GM19023 (cell line): Measurements from ENCODE around the gene ANKFY1.
"Not testable (repeated sequence)": the region's sequence is repeated elsewhere in the genome, so short reads cannot be mapped to it uniquely, and the experiment has no call there.

ENCODE experiments used
- ATAC-seq: cut with Tn5 transposase; IDR thresholded peaks from one replicate; pipeline ENCODE4 v1.9.1; 2021; ENCODE audit warnings: mild to moderate bottlenecking, moderate library complexity; ENCODE audit not compliant: unreplicated experiment

The ANKFY1 gene

GRCh38 chr17:4157618-4158333 lies 106.0 kb downstream of the ANKFY1 start:
- ATAC-seq = no peak

- ATAC-seq = no peak
These were observed 106.9 kb downstream of the ANKFY1 start for GRCh38 chr17:4156750-4157381.

- ATAC-seq = no peak
These were observed 107.7 kb downstream of the ANKFY1 start for GRCh38 chr17:4155980-4156620.

- no peak for ATAC-seq
These were observed 109.6 kb downstream of the ANKFY1 start for GRCh38 chr17:4154201-4154600.

GRCh38 chr17:4152471-4152870 lies 111.3 kb downstream of the ANKFY1 start:
- no peak for ATAC-seq

GRCh38 chr17:4150096-4150495 lies 113.7 kb downstream of the ANKFY1 start:
- no peak for ATAC-seq

GRCh38 chr17:4148611-4149308 lies 115.0 kb downstream of the ANKFY1 start:
- ATAC-seq = no peak

GRCh38 chr17:4147751-4148310 lies 115.9 kb downstream of the ANKFY1 start:
- no peak for ATAC-seq

- no peak for ATAC-seq
These were observed 117.1 kb downstream of the ANKFY1 start for GRCh38 chr17:4146641-4147040.

- ATAC-seq = no peak
These were observed 119.4 kb downstream of the ANKFY1 start for GRCh38 chr17:4144422-4144747.

GRCh38 chr17:4143563-4144421 lies 120.0 kb downstream of the ANKFY1 start:
- peak; percentile 72 for ATAC-seq

GRCh38 chr17:4142107-4142900 lies 121.5 kb downstream of the ANKFY1 start:
- ATAC-seq = peak; percentile 14

GRCh38 chr17:4140125-4140524 lies 123.7 kb downstream of the ANKFY1 start:
- ATAC-seq = no peak

- ATAC-seq = not testable (repeated sequence)
These were observed 124.8 kb downstream of the ANKFY1 start for GRCh38 chr17:4138906-4139526.

- ATAC-seq = no peak
These were observed 127.4 kb downstream of the ANKFY1 start for GRCh38 chr17:4136373-4136772.

- ATAC-seq = no peak
These were observed 128.3 kb downstream of the ANKFY1 start for GRCh38 chr17:4135489-4135888.

- no peak for ATAC-seq
These were observed 129.1 kb downstream of the ANKFY1 start for GRCh38 chr17:4134721-4135120.

GRCh38 chr17:4130715-4131114 lies 133.1 kb downstream of the ANKFY1 start:
- no peak for ATAC-seq

GRCh38 chr17:4127555-4127954 lies 136.2 kb downstream of the ANKFY1 start:
- no peak for ATAC-seq
